ENCODE measurements around the gene MYBPC2.

MYBPC2 gene

GRCh38 chr19:50414864-50415660, 17.6 kb upstream of the MYBPC2 start:
- Histone ChIP-seq H3K36me3 (ENCODE audit: control insufficient read depth, insufficient read depth, low read length) (peaks cover 3% of the 10 kb centered on the region; the same call in 1 of the 2 replicates), H3K4me3 (replicated peaks; ENCODE audit: low read depth, low read length) (peak overlapping the region; percentile 45), H3K27me3 (replicated peaks; ENCODE audit: control insufficient read depth, insufficient read depth, low read length) (no peaks in the 10 kb centered on the region)
- peak; percentile 97 for TF ChIP-seq CTCF (IDR thresholded peaks at IDR 0.05; ENCODE audit: insufficient read depth, low read length, poor library complexity, severe bottlenecking)
- peak; percentile 91 for DNase-seq (ENCODE audit: extremely low read depth, insufficient read length)

GRCh38 chr19:50415661-50416033, 17.0 kb upstream of the MYBPC2 start:
- Histone ChIP-seq H3K36me3 (ENCODE audit: control insufficient read depth, insufficient read depth, low read length) (peaks cover 1% of the 10 kb centered on the region; the same call in 1 of the 2 replicates), H3K4me3 (replicated peaks; ENCODE audit: low read depth, low read length) (peak overlapping the region; percentile 45), H3K27me3 (replicated peaks; ENCODE audit: control insufficient read depth, insufficient read depth, low read length) (no peaks in the 10 kb centered on the region)
- TF ChIP-seq CTCF (IDR thresholded peaks at IDR 0.05; ENCODE audit: insufficient read depth, low read length, poor library complexity, severe bottlenecking): no peak
- peak; percentile 92 for DNase-seq (ENCODE audit: extremely low read depth, insufficient read length)

DNA sequence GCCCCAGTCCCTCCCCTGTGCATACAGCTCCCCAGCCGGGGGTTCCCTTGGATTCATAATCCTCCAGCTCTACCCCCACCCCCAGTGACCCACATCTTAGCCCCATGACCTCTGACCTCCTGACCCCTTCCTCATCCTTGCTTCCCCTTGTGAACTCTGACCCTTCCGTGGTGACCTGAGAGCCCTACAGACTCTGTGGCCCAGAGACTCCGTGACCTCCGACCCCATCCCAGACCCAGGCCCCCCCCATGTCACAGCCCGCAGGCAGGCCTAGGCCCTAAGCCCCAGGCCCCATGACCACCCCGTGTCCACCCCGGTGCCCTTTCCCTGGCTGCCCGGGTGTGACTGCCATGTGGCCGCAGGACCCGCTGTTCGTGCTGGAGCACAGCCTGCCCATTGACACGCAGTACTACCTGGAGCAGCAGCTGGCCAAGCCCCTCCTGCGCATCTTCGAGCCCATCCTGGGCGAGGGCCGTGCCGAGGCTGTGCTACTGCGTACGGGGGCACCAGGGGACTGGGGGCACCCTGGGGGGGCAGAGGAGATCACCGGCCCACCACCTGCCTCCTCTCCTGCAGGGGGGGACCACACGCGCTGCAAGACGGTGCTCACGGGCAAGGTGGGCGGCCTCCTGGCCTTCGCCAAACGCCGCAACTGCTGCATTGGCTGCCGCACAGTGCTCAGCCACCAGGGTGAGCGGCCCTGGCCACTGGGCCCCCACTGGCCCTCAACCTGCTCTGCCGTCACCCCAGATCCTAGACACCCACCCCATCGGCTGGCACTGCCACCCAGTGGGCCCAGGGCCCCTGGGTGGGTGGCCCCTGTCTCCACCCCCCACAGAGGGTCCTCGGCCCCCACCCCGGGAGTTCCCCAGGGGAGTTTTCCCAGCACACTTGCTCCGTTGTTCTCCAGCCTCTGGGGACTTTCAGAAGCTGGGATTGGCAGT, 16.4 kb upstream of the MYBPC2 start:
- no peak for TF ChIP-seq CTCF (IDR thresholded peaks at IDR 0.05; ENCODE audit: insufficient read depth, low read length, poor library complexity, severe bottlenecking)
- no peaks in the 10 kb centered on the region for H3K27me3 ChIP-seq (replicated peaks; ENCODE audit: control insufficient read depth, insufficient read depth, low read length)
- DNase-seq (ENCODE audit: extremely low read depth, insufficient read length): no peak
- no peak overlapping the region for H3K4me3 ChIP-seq (replicated peaks; ENCODE audit: low read depth, low read length)
- no peaks in the 10 kb centered on the region; the same call in 1 of the 2 replicates for H3K36me3 ChIP-seq (ENCODE audit: control insufficient read depth, insufficient read depth, low read length)

DNA sequence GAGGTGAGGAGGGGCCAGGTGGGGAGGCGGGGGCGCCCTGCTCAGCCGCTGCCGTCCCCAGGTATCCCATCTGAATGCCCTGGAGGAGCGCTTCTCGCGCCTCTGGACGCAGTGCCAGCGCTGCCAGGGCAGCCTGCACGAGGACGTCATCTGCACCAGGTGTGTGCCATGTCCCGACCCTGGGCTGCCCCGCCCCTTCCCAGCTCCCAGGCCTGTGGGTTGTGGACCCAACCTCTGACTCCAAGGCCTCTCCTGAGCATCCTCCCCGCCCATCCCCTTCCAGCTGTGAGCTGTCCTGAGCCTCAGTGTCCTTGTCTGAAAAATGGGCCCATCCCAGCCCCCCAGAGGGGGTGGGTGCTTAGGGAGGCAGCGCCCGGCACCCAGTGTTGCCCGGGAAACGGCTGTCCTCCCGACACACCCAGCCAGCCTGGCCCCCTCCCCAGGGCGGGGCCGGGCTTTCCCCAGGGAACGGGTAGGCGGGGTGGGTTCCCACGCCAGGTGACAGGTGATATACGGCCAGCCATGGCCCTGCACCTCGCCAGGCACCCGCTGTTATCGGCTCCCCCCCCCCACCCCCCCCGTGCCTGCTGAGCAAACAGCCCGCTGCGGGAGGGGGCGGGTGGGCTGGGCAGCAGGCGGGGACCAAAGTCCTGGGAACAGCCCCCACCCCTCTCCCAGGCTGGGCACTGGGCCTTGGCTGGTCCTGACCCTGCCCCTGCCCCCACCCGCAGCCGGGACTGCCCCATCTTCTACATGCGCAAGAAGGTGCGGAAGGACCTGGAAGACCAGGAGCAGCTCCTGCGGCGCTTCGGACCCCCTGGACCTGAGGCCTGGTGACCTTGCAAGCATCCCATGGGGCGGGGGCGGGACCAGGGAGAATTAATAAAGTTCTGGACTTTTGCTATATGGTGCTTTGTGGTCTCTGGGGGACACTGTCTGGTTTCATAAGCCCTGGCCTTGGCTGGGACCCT, 15.3 kb upstream of the MYBPC2 start:
- peaks cover 2% of the 10 kb centered on the region for H3K36me3 ChIP-seq (ENCODE audit: control insufficient read depth, insufficient read depth, low read length)
- TF ChIP-seq CTCF (IDR thresholded peaks at IDR 0.05; ENCODE audit: insufficient read depth, low read length, poor library complexity, severe bottlenecking): no peak
- H3K4me3 ChIP-seq (replicated peaks; ENCODE audit: low read depth, low read length): peak overlapping the region; percentile 27
- H3K27me3 ChIP-seq (replicated peaks; ENCODE audit: control insufficient read depth, insufficient read depth, low read length): no peaks in the 10 kb centered on the region
- peak; percentile 64 for DNase-seq (ENCODE audit: extremely low read depth, insufficient read length)
